Astrocyte (in vitro differentiated cells and primary cell): ENCODE data around the gene SMCO3. TPM values are rescaled to one million over a fixed set of nuclear protein-coding genes. Genes with fewer than 3 reads are reported as not detected.

Experiments
- DNase-seq: peaks from one replicate; pipeline ENCODE4 v3.0.0-alpha.2; 2010; ENCODE audit warnings: low read depth
- FAIRE-seq: peaks from 2 replicates; lab custom pipeline; 2011; peaks lifted over from hg19 to GRCh38; lab: Jason Lieb, UNC
- H2AFZ ChIP-seq: 2 replicates; pipeline ENCODE4 v1.6.0; 2012; ENCODE audit warnings: low read depth, low read length, inconsistent platforms
- H3K27ac ChIP-seq: 2 replicates; pipeline ENCODE4 v1.5.1; 2011; ENCODE audit warnings: low read depth, low read length, inconsistent platforms
- H3K27me3 ChIP-seq: 2 replicates; pipeline ENCODE4 v1.6.0; 2011; ENCODE audit warnings: low read length, inconsistent platforms; ENCODE audit not compliant: insufficient read depth
- H3K36me3 ChIP-seq: 2 replicates; pipeline ENCODE4 v1.5.1; 2011; ENCODE audit warnings: low read length, inconsistent platforms; ENCODE audit not compliant: insufficient read depth
- H3K4me1 ChIP-seq: 2 replicates; pipeline ENCODE4 v1.5.1; 2011; ENCODE audit warnings: low read length, inconsistent platforms; ENCODE audit not compliant: insufficient read depth
- H3K4me2 ChIP-seq: 2 replicates; pipeline ENCODE4 v1.6.0; 2012; ENCODE audit warnings: low read length, inconsistent platforms
- H3K4me3 ChIP-seq: 2 replicates; pipeline ENCODE4 v1.5.1; 2011; ENCODE audit warnings: low read depth, mild to moderate bottlenecking, low read length, inconsistent platforms; ENCODE audit not compliant: insufficient read depth
- H3K79me2 ChIP-seq: 2 replicates; pipeline ENCODE4 v1.6.0; 2012; ENCODE audit warnings: mild to moderate bottlenecking, low read length, inconsistent platforms; ENCODE audit not compliant: insufficient read depth
- H3K9ac ChIP-seq: 2 replicates; pipeline ENCODE4 v1.6.0; 2012; ENCODE audit warnings: mild to moderate bottlenecking, low read length, inconsistent platforms
- H3K9me3 ChIP-seq: 2 replicates; pipeline ENCODE4 v1.5.1; 2012; ENCODE audit warnings: low read depth, mild to moderate bottlenecking, low read length, inconsistent platforms; ENCODE audit not compliant: insufficient read depth
- H4K20me1 ChIP-seq: 2 replicates; pipeline ENCODE4 v1.6.0; 2012; ENCODE audit warnings: low read length, inconsistent platforms; ENCODE audit not compliant: insufficient read depth
- H3K27ac Mint-ChIP-seq: one replicate; pipeline ENCODE4 v1.8.0; 2021; ENCODE audit warnings: mild to moderate bottlenecking, mixed read lengths; ENCODE audit not compliant: unreplicated experiment
- H3K27me3 Mint-ChIP-seq: one replicate; pipeline ENCODE4 v1.8.0; 2021; ENCODE audit warnings: low read depth, mixed read lengths; ENCODE audit not compliant: unreplicated experiment
- H3K36me3 Mint-ChIP-seq: one replicate; pipeline ENCODE4 v1.8.0; 2021; ENCODE audit warnings: low read depth, mixed read lengths; ENCODE audit not compliant: unreplicated experiment
- H3K4me1 Mint-ChIP-seq: one replicate; pipeline ENCODE4 v1.8.0; 2021; ENCODE audit warnings: low read depth, mixed read lengths; ENCODE audit not compliant: unreplicated experiment
- H3K4me3 Mint-ChIP-seq: one replicate; pipeline ENCODE4 v1.8.0; 2021; ENCODE audit warnings: mild to moderate bottlenecking, moderate library complexity, mixed read lengths; ENCODE audit not compliant: unreplicated experiment
- H3K9me3 Mint-ChIP-seq: one replicate; pipeline ENCODE4 v1.8.0; 2021; ENCODE audit warnings: mild to moderate bottlenecking, mixed read lengths; ENCODE audit not compliant: unreplicated experiment
- EZH2 ChIP-seq: IDR thresholded peaks from 2 replicates; pipeline ENCODE4 v1.6.1; 2012; ENCODE audit warnings: mild to moderate bottlenecking, low read length, inconsistent platforms; ENCODE audit not compliant: insufficient read depth
- total RNA-seq: library from RNA; stranded (reverse); gene quantifications from 2 replicates; pipeline ENCODE4 v1.2.1, GENCODE V29; 2021
- TF ChIP-seq, protein P1 (sequence below): IDR thresholded peaks from 2 replicates; pipeline ENCODE4 v1.5.1; 2011; ENCODE audit warnings: low read depth, mild to moderate bottlenecking, inconsistent platforms, low read length, moderate library complexity; ENCODE audit not compliant: insufficient read depth

SMCO3 gene
- total RNA-seq, 1 donor from 2014 or later = 0.57 TPM

DNA sequence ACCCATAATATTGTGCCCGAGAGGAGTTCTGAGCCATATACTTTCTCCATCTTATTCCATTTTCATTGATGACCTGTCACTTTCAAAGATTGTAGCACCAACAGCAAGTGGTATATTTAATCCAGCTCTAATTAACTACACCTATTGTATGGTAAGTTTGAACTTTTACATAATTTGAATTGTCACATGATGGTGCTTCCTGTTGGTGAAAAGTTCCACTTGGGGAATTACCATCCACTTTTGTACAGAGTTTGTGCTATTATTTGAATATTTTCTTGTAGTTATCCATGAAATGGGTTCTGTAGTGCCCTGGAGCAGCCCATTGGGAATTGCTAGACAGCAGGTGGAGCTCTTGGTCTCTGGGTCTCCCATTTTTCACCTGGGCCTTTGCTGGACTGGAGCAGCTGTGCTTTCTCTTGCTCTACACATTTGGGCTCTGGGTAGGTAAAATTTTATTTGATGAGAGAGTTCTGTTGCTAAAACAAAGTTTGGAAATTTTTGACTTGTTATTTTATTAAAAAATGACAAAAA is 3.0 kb downstream of the SMCO3 start:
- H3K27me3 ChIP-seq = no peaks in the 10 kb centered on the region
- Mint-ChIP-seq H3K9me3 (no peaks in the 10 kb centered on the region), H3K27me3 (no peaks in the 10 kb centered on the region), H3K4me1 (peaks cover 4% of the 10 kb centered on the region), H3K36me3 (no peaks in the 10 kb centered on the region), H3K4me3 (no peak overlapping the region), H3K27ac (no peak overlapping the region)
- TF ChIP-seq, protein P1, sequence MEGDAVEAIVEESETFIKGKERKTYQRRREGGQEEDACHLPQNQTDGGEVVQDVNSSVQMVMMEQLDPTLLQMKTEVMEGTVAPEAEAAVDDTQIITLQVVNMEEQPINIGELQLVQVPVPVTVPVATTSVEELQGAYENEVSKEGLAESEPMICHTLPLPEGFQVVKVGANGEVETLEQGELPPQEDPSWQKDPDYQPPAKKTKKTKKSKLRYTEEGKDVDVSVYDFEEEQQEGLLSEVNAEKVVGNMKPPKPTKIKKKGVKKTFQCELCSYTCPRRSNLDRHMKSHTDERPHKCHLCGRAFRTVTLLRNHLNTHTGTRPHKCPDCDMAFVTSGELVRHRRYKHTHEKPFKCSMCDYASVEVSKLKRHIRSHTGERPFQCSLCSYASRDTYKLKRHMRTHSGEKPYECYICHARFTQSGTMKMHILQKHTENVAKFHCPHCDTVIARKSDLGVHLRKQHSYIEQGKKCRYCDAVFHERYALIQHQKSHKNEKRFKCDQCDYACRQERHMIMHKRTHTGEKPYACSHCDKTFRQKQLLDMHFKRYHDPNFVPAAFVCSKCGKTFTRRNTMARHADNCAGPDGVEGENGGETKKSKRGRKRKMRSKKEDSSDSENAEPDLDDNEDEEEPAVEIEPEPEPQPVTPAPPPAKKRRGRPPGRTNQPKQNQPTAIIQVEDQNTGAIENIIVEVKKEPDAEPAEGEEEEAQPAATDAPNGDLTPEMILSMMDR = peak; percentile 47
- no peak for TF ChIP-seq EZH2
- H3K27ac ChIP-seq = no peak overlapping the region
- no peaks in the 10 kb centered on the region for H4K20me1 ChIP-seq
- no peak overlapping the region for H3K4me3 ChIP-seq
- no peak overlapping the region for H2AFZ ChIP-seq
- no peak for FAIRE-seq
- H3K9ac ChIP-seq = no peak overlapping the region
- no peaks in the 10 kb centered on the region for H3K79me2 ChIP-seq
- no peaks in the 10 kb centered on the region for H3K4me1 ChIP-seq
- H3K36me3 ChIP-seq = no peaks in the 10 kb centered on the region
- no peak for DNase-seq
- no peak overlapping the region for H3K4me2 ChIP-seq
- no peaks in the 10 kb centered on the region for H3K9me3 ChIP-seq

DNA sequence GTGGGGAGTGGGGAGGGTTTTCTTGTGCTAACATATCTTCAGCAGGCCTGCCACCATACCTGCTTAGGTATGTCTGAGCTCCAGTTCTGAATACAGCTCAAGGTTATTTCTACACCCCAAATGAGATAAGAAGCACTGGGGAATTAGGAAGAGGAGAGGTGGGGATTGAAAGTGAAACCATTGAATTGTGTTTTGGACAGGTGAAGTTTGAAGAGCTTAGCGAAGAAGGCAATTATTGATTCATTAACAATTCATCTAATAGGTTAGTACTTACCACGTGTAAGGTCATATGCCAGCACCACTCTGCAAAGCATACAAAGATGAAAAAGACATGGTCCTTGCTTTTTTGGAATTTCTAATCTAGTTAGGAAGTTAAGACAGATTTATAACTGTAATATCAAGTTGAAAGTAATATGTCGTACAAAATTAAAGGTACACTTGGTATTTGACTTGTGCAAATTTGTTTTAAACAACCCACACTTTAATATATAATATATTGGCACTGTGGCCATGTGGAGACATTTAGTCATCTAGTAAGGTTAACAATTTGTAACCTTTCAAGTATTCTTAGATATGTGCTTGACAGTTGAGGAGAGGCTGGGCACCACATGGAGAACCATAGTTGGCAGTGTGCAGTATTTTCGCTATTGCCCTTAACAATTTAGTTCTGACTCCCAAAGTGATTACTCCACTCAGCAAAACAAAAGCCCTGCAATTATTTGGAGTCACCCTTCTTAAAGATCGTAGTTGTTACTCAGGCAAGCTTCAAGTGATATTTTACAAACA is 3.6 kb downstream of the SMCO3 start:
- FAIRE-seq = no peak
- peaks cover 4% of the 10 kb centered on the region for H3K4me1 Mint-ChIP-seq
- no peak overlapping the region for H3K27ac ChIP-seq
- no peaks in the 10 kb centered on the region for H3K36me3 ChIP-seq
- H3K79me2 ChIP-seq = no peaks in the 10 kb centered on the region
- H3K4me3 ChIP-seq = no peak overlapping the region
- no peaks in the 10 kb centered on the region for H4K20me1 ChIP-seq
- no peak for DNase-seq
- H3K27me3 Mint-ChIP-seq = no peaks in the 10 kb centered on the region
- no peak overlapping the region for H3K4me2 ChIP-seq
- no peaks in the 10 kb centered on the region for H3K9me3 Mint-ChIP-seq
- no peak overlapping the region for H2AFZ ChIP-seq
- no peaks in the 10 kb centered on the region for H3K36me3 Mint-ChIP-seq
- no peak overlapping the region for H3K4me3 Mint-ChIP-seq
- no peaks in the 10 kb centered on the region for H3K4me1 ChIP-seq
- no peak overlapping the region for H3K27ac Mint-ChIP-seq
- TF ChIP-seq EZH2 = no peak
- TF ChIP-seq, protein P1 = no peak
- no peaks in the 10 kb centered on the region for H3K27me3 ChIP-seq
- no peaks in the 10 kb centered on the region for H3K9me3 ChIP-seq
- no peak overlapping the region for H3K9ac ChIP-seq

DNA sequence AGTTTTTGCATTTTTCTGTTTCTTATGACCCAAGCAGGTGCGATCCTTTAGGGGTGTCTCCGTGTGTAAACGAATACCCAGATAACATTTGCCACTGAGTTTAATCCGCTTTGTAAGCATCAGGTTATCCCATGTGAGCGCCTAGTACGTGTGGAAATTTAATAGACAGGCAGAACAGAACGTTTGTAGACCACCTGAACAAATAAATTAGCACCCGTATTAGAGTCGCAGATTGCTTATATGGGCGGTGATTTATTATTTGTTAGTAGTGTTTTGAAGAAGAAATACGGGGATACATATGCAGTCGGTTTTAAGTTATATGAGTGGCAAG is 10.2 kb downstream of the SMCO3 start:
- no peaks in the 10 kb centered on the region for H3K36me3 Mint-ChIP-seq
- H3K9ac ChIP-seq = peak overlapping the region; percentile 95
- H3K4me3 Mint-ChIP-seq = no peak overlapping the region
- peaks cover 45% of the 10 kb centered on the region for H3K79me2 ChIP-seq
- DNase-seq = no peak
- FAIRE-seq = no peak
- TF ChIP-seq, protein P1 = no peak
- no peak for TF ChIP-seq EZH2
- H3K27me3 Mint-ChIP-seq = no peaks in the 10 kb centered on the region
- peak overlapping the region; percentile 96 for H3K27ac ChIP-seq
- peak overlapping the region; percentile 97 for H3K4me3 ChIP-seq
- H4K20me1 ChIP-seq = peaks cover 7% of the 10 kb centered on the region
- peaks cover 7% of the 10 kb centered on the region for H3K36me3 ChIP-seq
- H3K9me3 Mint-ChIP-seq = no peaks in the 10 kb centered on the region
- H3K4me1 Mint-ChIP-seq = peaks cover 5% of the 10 kb centered on the region
- peak overlapping the region; percentile 94 for H3K4me2 ChIP-seq
- no peaks in the 10 kb centered on the region for H3K27me3 ChIP-seq
- peaks cover 12% of the 10 kb centered on the region for H3K4me1 ChIP-seq
- H3K9me3 ChIP-seq = no peaks in the 10 kb centered on the region
- H3K27ac Mint-ChIP-seq = no peak overlapping the region
- peak overlapping the region; percentile 86 for H2AFZ ChIP-seq
